Hematopoietic multipotent progenitor cell treated with erythropoietin and hydrocortisone succinate and interleukin-3 and kit ligand, for 4 days (in vitro differentiated cells): Measurements from ENCODE around the gene CSTPP1.
A peak's percentile ranks its signal among the peaks of the same experiment; 100 is the strongest.
"Not testable (repeated sequence)": the region's sequence is repeated elsewhere in the genome, so short reads cannot be mapped to it uniquely, and the experiment has no call there.

Experiments used
- DNase-seq: peaks from one replicate; pipeline ENCODE4 v3.0.0-alpha.2; 2015

CSTPP1 gene

GRCh38 chr11:47055534-47055933 lies 119.0 kb downstream of the CSTPP1 start:
- DNase-seq: no peak

DNA sequence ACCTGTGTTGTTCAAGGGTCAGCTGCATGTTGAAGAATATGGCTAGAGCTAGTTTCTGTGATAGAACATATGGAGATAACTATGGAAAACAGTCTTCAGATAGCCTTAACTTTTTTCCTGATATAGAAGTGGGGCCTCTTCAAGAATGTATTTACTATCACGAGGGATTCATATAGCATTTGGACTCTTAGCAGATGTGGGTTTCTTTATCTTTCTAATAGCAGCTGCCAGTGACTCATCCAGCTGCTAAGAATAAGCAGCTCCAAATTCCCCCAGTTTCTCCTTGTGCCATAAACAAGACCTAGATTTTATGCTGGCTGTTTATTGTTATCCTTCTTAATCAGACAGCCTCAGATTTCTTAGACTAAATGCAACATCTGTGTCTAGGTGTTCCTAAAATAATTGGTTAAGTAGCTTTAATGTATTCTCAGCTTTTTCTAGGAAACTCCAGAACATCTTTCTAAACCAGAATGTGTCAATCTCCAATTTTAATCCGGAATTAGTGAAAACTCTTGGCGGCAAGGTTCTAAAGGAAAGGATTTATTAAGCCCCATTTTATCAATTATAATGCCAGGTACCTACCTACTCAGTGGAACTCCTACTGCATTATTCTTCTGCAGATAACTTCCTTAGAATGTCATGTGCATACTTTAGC lies 119.8 kb downstream of the CSTPP1 start:
- peak; percentile 95 for DNase-seq

DNA sequence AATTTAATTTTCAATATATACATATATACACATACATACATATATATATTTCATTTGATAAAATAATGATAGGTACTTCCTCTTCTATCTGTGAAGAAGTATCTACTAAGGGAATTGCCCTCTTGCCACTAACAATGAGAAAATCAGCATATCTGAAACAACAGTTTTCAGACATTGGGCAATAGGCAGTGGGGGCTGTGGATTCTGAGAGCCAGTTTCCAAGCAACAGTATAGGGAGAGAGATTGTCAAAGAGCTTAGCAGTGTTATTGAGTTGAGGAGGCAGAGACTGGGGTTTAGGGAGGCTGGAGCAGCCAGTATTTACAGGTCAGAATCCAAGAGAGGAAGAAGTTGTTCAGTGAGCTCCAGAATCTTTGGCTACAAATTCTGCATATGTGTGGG lies 120.8 kb downstream of the CSTPP1 start:
- DNase-seq: peak; percentile 65

DNA sequence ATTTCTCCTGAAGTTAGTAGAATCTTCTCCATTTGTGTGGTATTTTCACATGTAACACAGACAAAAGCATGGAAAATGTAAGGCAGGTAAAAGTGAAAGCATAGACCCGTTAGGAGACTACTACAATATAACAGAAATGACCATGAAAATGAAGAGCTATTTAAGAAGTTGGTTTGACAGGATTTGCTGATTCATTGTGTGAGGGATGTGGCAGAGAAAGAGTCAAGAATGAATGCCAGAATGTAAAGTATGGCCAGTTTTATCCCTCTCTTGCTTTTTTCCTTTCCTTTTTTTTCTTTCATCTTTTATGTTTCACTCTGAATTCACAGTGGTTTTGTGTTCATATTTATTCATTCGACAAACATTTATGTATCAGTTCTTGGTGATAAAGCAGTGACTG lies 124.2 kb downstream of the CSTPP1 start:
- peak; percentile 77 for DNase-seq

GRCh38 chr11:47061429-47062178 lies 125.0 kb downstream of the CSTPP1 start:
- DNase-seq: no peak

GRCh38 chr11:47062736-47063135 lies 126.2 kb downstream of the CSTPP1 start:
- DNase-seq: no peak

- no peak for DNase-seq
Observed at GRCh38 chr11:47067401-47067800, 130.8 kb downstream of the CSTPP1 start.

- DNase-seq: no peak
Observed at GRCh38 chr11:47070769-47071168, 134.2 kb downstream of the CSTPP1 start.

DNA sequence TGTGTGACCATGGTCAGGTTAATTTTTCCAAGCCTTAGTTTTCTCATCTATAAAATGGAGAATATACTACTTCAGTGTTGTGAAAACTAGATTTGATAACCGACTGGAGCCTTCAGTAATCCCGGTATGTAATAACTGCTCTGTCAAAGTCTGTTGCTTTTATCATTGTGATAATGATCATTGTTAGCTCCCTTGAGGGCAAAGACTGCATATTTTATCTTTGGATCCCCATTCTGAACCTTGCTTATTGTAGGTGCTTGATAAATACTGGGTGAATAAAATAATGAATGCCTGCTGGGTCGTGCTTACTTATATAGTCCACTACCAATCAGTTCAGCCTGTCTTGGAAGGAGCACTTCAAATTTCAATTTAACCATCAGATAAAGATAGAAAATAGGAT lies 134.8 kb downstream of the CSTPP1 start:
- DNase-seq: no peak

DNA sequence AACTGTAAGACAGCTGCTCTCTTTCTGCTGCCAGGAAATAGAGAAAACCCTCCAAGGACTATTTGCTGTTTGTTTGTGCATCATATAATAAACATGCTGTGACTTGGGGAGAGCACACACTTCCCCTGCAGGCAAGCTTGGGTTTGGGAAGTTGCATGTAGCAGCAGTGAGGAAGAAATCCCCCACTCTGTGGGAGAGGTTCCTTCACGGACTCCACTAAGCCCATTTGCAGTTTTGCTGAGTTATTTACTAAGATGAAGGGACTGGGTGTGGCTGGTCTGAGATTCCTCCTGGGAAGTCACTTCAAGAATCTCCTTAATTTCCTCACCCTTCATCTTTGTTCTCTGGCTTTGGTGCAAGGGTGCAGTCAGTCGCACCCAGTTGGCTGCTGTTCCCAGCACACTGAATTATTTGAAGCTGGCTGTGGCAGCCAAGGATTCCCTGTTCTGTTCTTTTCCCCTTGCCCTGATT lies 135.3 kb downstream of the CSTPP1 start:
- DNase-seq: no peak

- no peak for DNase-seq
Observed at GRCh38 chr11:47078751-47079521, 142.4 kb downstream of the CSTPP1 start.

GRCh38 chr11:47080775-47081174 lies 144.2 kb downstream of the CSTPP1 start:
- DNase-seq: not testable (repeated sequence)

- DNase-seq: peak; percentile 57
Observed at GRCh38 chr11:47083913-47084312, 147.4 kb downstream of the CSTPP1 start.

DNA sequence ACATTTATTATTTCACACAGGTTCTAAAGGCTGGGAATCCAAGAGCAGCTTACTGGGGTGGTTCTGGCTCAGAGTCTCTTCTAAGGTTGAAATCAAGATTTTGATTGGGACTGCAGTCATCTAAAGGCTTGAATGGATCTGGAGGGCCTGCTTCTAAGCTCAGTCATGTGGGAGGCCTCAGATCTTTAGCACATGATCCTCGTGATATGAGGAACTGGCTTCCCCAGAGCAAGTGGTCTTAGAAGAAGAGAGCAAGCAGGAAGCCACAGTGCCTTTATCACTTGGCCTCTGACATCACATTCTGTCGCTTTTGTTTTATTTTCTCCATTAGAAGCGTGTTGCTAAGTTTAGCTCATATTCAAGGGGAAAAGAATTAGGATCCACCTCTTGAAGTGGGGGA lies 151.2 kb downstream of the CSTPP1 start:
- DNase-seq: peak; percentile 92

- DNase-seq: no peak
Observed at GRCh38 chr11:47093541-47093940, 157.0 kb downstream of the CSTPP1 start.

DNA sequence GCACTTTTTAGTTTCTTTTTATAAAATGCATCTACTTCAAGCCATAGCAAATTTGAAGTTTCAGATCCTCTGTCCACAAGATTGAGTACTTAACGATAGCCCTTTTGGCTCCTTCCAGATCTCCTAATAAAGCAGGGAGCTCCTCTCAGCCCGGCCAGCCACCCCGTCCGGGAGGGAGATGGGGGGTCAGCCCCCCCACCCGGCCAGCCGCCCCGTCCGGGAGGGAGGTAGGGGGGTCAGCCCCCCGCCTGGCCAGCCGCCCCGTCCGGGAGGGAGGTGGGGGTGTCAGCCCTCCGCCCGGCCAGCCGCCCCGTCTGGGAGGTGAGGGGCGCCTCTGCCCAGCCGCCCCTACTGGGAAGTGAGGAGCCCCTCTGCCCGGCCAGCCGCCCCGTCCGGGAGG lies 160.3 kb downstream of the CSTPP1 start:
- not testable (repeated sequence) for DNase-seq

DNA sequence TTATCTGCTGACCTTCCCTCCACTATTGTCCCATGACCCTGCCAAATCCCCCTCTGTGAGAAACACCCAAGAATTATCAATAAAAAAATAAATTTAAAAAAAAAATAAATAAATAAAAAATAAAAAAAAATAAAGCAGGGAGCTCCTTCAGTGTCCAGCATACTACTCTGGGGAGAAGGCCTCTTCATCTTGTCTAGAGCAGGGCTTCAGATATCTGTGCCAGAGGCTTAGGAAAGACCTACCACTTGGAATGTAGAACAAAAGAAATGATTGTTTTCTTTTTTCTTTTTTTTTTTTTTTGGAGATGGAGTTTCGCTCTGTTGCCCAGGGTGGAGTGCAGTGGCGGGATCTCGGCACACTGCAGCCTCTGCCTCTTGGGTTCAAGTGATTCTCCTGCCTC lies 161.7 kb downstream of the CSTPP1 start:
- not testable (repeated sequence) for DNase-seq

- DNase-seq: no peak
Observed at GRCh38 chr11:47099214-47099917, 162.8 kb downstream of the CSTPP1 start.

- no peak for DNase-seq
Observed at GRCh38 chr11:47099918-47100315, 163.4 kb downstream of the CSTPP1 start.

DNA sequence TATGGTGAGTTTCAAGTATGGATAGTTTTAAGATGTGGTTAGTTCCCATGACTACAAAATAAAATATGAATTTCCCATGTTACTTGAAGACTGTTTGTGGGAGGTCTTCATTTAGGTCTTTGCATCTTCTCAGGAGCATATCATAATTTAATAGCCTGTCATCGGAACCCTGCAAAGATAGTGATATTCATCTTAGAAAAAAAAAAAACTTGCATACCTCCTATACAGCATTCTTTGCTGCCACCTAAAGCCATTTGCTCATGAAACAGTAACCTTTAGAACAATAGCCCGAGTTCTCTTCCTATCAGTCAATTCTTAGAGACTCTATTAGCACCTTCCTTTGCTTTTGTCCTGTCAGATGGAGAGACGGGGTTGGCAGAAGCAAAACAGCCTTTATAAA lies 164.8 kb downstream of the CSTPP1 start:
- no peak for DNase-seq

GRCh38 chr11:47104261-47104950 lies 167.8 kb downstream of the CSTPP1 start:
- peak; percentile 20 for DNase-seq

DNA sequence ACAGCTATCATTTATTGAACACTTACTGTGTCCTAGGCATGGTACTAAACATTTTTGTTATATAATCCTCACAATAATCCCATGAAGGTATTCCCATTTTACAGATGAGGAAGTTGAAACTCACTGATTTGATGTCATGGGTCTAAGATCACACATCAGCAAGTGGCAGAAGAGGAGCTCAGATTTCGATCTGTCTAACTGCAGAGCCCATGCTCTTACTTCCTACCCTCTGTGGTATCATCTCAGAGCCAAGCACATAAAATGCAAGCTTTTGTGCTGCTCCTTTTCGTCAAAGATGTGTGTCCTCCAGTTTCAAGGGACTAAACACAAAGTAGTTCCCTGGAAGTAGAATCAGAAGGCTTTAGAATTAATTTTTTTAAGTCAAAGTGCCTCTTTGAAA lies 169.0 kb downstream of the CSTPP1 start:
- DNase-seq: no peak
